IMR-90 (cell line): ENCODE measurements around the gene GCLC. TPM values are rescaled to one million over a fixed set of nuclear protein-coding genes. Genes with fewer than 3 reads are reported as not detected.

Source experiments
- ATAC-seq: fragments of 200-7000 bp; cut with Tn5 transposase; 2 replicates; pipeline ENCODE4 v1.9.1; 2020; ENCODE audit warnings: low read depth, mild to moderate bottlenecking, moderate library complexity
- BruUV-seq: library from RNA; stranded (reverse); fragments of 400-500 nt; replicated peaks from 2 replicates; lab custom pipeline; 2021; lab: Mats Ljungman, UMichigan
- CTCF ChIA-PET: fragments of 300-600 bp; formaldehyde crosslinking; extraction: SDS; loops from one replicate; lab custom pipeline; 2021; ENCODE audit warnings: antibody characterized with exemption; lab: Yijun Ruan, JAX
- POLR2A ChIA-PET: fragments of 300-600 bp; sonication (Branson Sonifier 250); formaldehyde crosslinking; loops from one replicate; lab custom pipeline; 2022; ENCODE audit warnings: antibody characterized with exemption; ENCODE audit not compliant: unreplicated experiment; lab: Charles Lee
- DNase-seq: peaks from one replicate; pipeline ENCODE4 v3.0.0; 2013
- H2AFZ ChIP-seq: replicated peaks from 2 replicates; pipeline ENCODE3; 2013; ENCODE audit warnings: low read length, mild to moderate bottlenecking; ENCODE audit not compliant: poor library complexity
- H2AK5ac ChIP-seq: 2 replicates; pipeline ENCODE4 v1.6.1; 2013; ENCODE audit warnings: low read depth, low read length, inconsistent platforms
- H2AK9ac ChIP-seq: replicated peaks from 2 replicates; pipeline ENCODE3; 2013; ENCODE audit warnings: mild to moderate bottlenecking, low read depth, low read length, moderate library complexity; ENCODE audit not compliant: poor library complexity
- H2BK120ac ChIP-seq: 2 replicates; pipeline ENCODE4 v1.6.1; 2013; ENCODE audit warnings: low read depth, low read length, inconsistent platforms
- H2BK15ac ChIP-seq: 3 replicates; pipeline ENCODE4 v1.6.1; 2013; ENCODE audit warnings: low read depth, low read length, inconsistent platforms
- H2BK20ac ChIP-seq: 2 replicates; pipeline ENCODE4 v1.6.1; 2013; ENCODE audit warnings: low read depth, mild to moderate bottlenecking, inconsistent platforms, low read length, moderate library complexity
- H2BK5ac ChIP-seq: 2 replicates; pipeline ENCODE4 v1.6.1; 2013; ENCODE audit warnings: mild to moderate bottlenecking, low read depth, low read length, inconsistent platforms; ENCODE audit not compliant: poor library complexity, severe bottlenecking
- H3K14ac ChIP-seq: replicated peaks from 2 replicates; pipeline ENCODE4 v1.6.1; 2013; ENCODE audit warnings: low read depth, low read length, inconsistent platforms
- H3K18ac ChIP-seq: 2 replicates; pipeline ENCODE4 v1.6.1; 2013; ENCODE audit warnings: low read depth, low read length, control low read depth
- H3K23ac ChIP-seq: 2 replicates; pipeline ENCODE4 v1.6.1; 2013; ENCODE audit warnings: low read depth, low read length, inconsistent platforms
- H3K27ac ChIP-seq: 2 replicates; pipeline ENCODE4 v1.5.1; 2013; ENCODE audit warnings: mild to moderate bottlenecking, control low read depth, low read length; ENCODE audit not compliant: insufficient read depth
- H3K27me3 ChIP-seq: 2 replicates; pipeline ENCODE4 v1.6.1; 2013; ENCODE audit warnings: low read length; ENCODE audit not compliant: control insufficient read depth, insufficient read depth
- H3K36me3 ChIP-seq: 2 replicates; pipeline ENCODE4 v1.6.1; 2013; ENCODE audit warnings: low read length, mixed read lengths; ENCODE audit not compliant: control insufficient read depth, insufficient read depth
- H3K4ac ChIP-seq: 2 replicates; pipeline ENCODE4 v1.6.1; 2013; ENCODE audit warnings: low read depth, low read length, inconsistent platforms
- H3K4me1 ChIP-seq: 2 replicates; pipeline ENCODE4 v1.6.1; 2013; ENCODE audit warnings: low read length, mixed read lengths; ENCODE audit not compliant: control insufficient read depth, insufficient read depth
- H3K4me2 ChIP-seq: 2 replicates; pipeline ENCODE4 v1.6.1; 2013; ENCODE audit warnings: low read depth, mild to moderate bottlenecking, control low read depth, low read length, moderate library complexity
- H3K4me3 ChIP-seq: 2 replicates; pipeline ENCODE4 v1.5.1; 2013; ENCODE audit warnings: low read depth, mild to moderate bottlenecking, control low read depth, low read length, moderate library complexity; ENCODE audit not compliant: insufficient read depth
- H3K56ac ChIP-seq: 2 replicates; pipeline ENCODE4 v1.6.1; 2013; ENCODE audit warnings: low read length, inconsistent platforms; ENCODE audit not compliant: insufficient read depth; ENCODE audit errors: extremely low read depth
- H3K79me1 ChIP-seq, 2 experiments: 2 replicates each; pipeline ENCODE4 v1.6.1; 2013; ENCODE audit warnings: low read length in 2 of 2, inconsistent platforms in 1 of 2, low read depth in 1 of 2
- H3K9ac ChIP-seq: 2 replicates; pipeline ENCODE4 v1.6.1; 2013; ENCODE audit warnings: low read depth, low read length, control low read depth
- H3K9me1 ChIP-seq: 2 replicates; pipeline ENCODE4 v1.6.1; 2013; ENCODE audit warnings: low read length, inconsistent platforms; ENCODE audit not compliant: insufficient read depth
- H3K9me3 ChIP-seq: 2 replicates; pipeline ENCODE4 v1.6.1; 2013; ENCODE audit warnings: low read length; ENCODE audit not compliant: control insufficient read depth, insufficient read depth
- H4K20me1 ChIP-seq: 2 replicates; pipeline ENCODE4 v1.6.1; 2013; ENCODE audit warnings: low read length, inconsistent platforms; ENCODE audit not compliant: insufficient read depth
- H4K5ac ChIP-seq: 2 replicates; pipeline ENCODE4 v1.6.1; 2013; ENCODE audit warnings: mild to moderate bottlenecking, low read depth, low read length, control low read depth
- H4K8ac ChIP-seq, 2 experiments: 2 replicates each; pipeline ENCODE4 v1.6.1; 2013; ENCODE audit warnings: low read depth in 2 of 2, low read length in 2 of 2, control low read depth in 1 of 2, inconsistent platforms in 1 of 2
- H4K91ac ChIP-seq: 2 replicates; pipeline ENCODE4 v1.6.1; 2013; ENCODE audit warnings: low read depth, low read length, inconsistent platforms; ENCODE audit not compliant: insufficient read depth
- CEBPB ChIP-seq: IDR thresholded peaks from 2 replicates; pipeline ENCODE4 v1.6.1; 2012; ENCODE audit warnings: low read depth, low read length, improper control_type of control experiment
- NFE2L2 ChIP-seq: fragments of 150-350 bp; IDR thresholded peaks from 2 replicates; pipeline ENCODE4 v1.6.1; 2016; ENCODE audit warnings: low read depth, mild to moderate bottlenecking, low read length
- dilution Hi-C: fragments of 300-500 bp; cut with HindIII; formaldehyde crosslinking; loops from one replicate; pipeline ENCODE4 v1.14.3; 2018; ENCODE audit warnings: low sequenced_read_pairs; ENCODE audit not compliant: unreplicated experiment
- in situ Hi-C: fragments of 300-500 bp; cut with MboI; formaldehyde crosslinking; loops from 3 replicates; pipeline ENCODE4 v1.14.3; 2019; ENCODE audit warnings: low sequenced_read_pairs, inconsistent platforms, mixed read lengths
- intact Hi-C: fragments of 100-400 bp; cut with micrococcal nuclease; formaldehyde crosslinking; loops from 2 replicates; pipeline ENCODE4 v1.10.0; 2022
- polyA plus RNA-seq, 3 experiments: library from polyadenylated mRNA; depleted of rRNA; stranded (reverse); fragments of >200 nt; gene quantifications; 2 replicates each; pipeline ENCODE4 v1.2.3, GENCODE V29; 2012; ENCODE audit warnings: low replicate concordance in 1 of 3
- total RNA-seq: library from RNA; depleted of rRNA; stranded (reverse); fragments of >200 nt; gene quantifications from 2 replicates; pipeline ENCODE4 v1.2.3, GENCODE V29; 2012
- TF ChIP-seq, protein P1 (sequence below): conservative IDR thresholded peaks from 2 replicates; pipeline ENCODE4 v1.5.1; 2012; ENCODE audit warnings: mild to moderate bottlenecking, low read depth, low read length, improper control_type of control experiment

The GCLC gene
- total and polyA plus RNA-seq, 2 of the 4 experiments (the other 2 are of a cell fraction) = 14.2 to 24.2 TPM

DNA sequence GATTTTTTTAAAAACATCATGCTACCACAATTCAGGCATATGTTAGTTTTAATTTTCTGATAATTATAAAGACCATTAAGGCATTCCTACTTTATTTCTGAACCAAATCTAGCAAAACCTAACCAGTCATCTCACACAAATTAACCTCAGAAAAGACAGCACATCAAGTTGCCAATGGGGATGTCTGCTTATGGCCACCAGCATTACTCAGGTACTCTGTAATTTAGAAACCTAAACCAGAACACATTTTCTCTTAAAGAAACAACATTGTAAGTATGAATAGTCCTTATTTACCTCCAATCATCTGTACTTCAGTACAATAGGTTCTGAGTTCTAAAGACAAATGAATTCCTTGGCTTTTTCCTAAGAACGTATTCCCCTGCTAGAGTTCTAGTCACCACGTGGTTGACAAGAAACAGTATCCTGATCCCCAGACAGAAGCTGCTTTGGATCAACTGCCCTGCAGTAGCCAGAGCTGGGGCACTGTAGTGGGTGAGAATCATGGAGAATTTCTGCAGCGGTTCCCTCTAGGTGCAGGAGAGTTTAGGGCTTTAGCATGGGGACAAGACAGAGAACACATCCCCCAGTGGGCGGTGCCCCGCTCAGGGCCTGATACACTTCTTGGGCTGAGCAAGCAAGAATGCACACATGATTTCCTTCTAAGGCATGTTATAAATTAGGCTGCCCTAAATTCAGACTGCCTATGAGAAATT is 15.4 kb downstream of the GCLC start (continued):
- no peak for TF ChIP-seq NFE2L2

DNA sequence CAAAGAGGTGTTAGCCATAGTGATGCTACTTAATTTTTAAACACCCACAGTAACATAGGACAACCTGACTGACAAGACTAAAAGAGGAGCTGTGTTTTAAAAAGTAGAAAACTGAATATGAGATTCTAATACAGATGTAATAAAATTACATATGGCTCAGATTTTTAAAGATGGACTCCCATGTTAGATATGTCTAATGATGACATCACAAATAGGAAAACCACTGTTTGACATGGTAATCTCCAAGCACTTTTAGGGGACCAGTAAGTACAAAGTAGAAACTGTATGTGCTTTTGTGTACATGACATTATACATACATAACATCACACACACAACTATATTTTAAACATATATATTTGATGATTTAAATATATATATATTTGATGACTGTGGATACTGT is 16.8 kb downstream of the GCLC start:
- H2AFZ ChIP-seq = no peak overlapping the region
- POLR2A ChIA-PET = no interaction called here
- no peaks in the 10 kb centered on the region for H3K27me3 ChIP-seq
- no peak for TF ChIP-seq CEBPB
- TF ChIP-seq, protein P1, sequence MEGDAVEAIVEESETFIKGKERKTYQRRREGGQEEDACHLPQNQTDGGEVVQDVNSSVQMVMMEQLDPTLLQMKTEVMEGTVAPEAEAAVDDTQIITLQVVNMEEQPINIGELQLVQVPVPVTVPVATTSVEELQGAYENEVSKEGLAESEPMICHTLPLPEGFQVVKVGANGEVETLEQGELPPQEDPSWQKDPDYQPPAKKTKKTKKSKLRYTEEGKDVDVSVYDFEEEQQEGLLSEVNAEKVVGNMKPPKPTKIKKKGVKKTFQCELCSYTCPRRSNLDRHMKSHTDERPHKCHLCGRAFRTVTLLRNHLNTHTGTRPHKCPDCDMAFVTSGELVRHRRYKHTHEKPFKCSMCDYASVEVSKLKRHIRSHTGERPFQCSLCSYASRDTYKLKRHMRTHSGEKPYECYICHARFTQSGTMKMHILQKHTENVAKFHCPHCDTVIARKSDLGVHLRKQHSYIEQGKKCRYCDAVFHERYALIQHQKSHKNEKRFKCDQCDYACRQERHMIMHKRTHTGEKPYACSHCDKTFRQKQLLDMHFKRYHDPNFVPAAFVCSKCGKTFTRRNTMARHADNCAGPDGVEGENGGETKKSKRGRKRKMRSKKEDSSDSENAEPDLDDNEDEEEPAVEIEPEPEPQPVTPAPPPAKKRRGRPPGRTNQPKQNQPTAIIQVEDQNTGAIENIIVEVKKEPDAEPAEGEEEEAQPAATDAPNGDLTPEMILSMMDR = no peak
- H3K36me3 ChIP-seq = no peaks in the 10 kb centered on the region; the same call in 1 of the 2 replicates
- no peak overlapping the region for H3K27ac ChIP-seq
- H3K9me3 ChIP-seq = no peaks in the 10 kb centered on the region
- H3K4ac ChIP-seq = no peak overlapping the region
- no peak overlapping the region for H4K91ac ChIP-seq
- H3K14ac ChIP-seq = no peak overlapping the region
- no peak overlapping the region for H4K5ac ChIP-seq
- no peak overlapping the region for H2BK5ac ChIP-seq
- DNase-seq = no peak
- H4K8ac ChIP-seq = no peak overlapping the region
- H3K18ac ChIP-seq = no peak overlapping the region
- H3K9ac ChIP-seq = no peak overlapping the region
- peaks cover 36% of the 10 kb centered on the region for H3K4me1 ChIP-seq
- H4K20me1 ChIP-seq = peaks cover 12% of the 10 kb centered on the region; the same call in 1 of the 2 replicates
- H2BK15ac ChIP-seq = no peak overlapping the region
- intact Hi-C loops = no loop called here
- H2BK120ac ChIP-seq = no peak overlapping the region
- no peak overlapping the region for H2BK20ac ChIP-seq
- H3K9me1 ChIP-seq = peaks cover 19% of the 10 kb centered on the region
- H3K23ac ChIP-seq = no peak overlapping the region
- H3K4me3 ChIP-seq = no peak overlapping the region
- in situ Hi-C loops = no loop called here
- no TSS peak for BruUV-seq
- H3K79me1 ChIP-seq = peaks cover 28 to 62% of the 10 kb centered on the region in 2 experiments
- no peak overlapping the region for H3K56ac ChIP-seq
- no peak overlapping the region for H2AK9ac ChIP-seq
- dilution Hi-C loops = no loop called here
- CTCF ChIA-PET = interaction anchor here (0.6 kb wide), 1 partner anchor 112 kb away, joined by 4 read pairs; no protein-coding TSS in a partner anchor
- ATAC-seq = no peak
- H3K4me2 ChIP-seq = no peak overlapping the region
- H2AK5ac ChIP-seq = no peak overlapping the region
